Endothelial cell of umbilical vein (primary cell): ENCODE measurements around the gene PPP1R1B. TPM values are rescaled to one million over a fixed set of nuclear protein-coding genes. Genes with fewer than 3 reads are reported as not detected.

Experiments used
- BruUV-seq: library from RNA; stranded (reverse); fragments of 400-500 nt; replicated peaks from 2 replicates; lab custom pipeline; 2021; lab: Mats Ljungman, UMichigan
- CTCF ChIA-PET: fragments of 300-600, 350-600 bp; sonication (Branson Sonifier 250); formaldehyde crosslinking; loops from one replicate; lab custom pipeline; 2021; ENCODE audit warnings: antibody characterized with exemption, inconsistent platforms; lab: Charles Lee
- POLR2A ChIA-PET: fragments of 300-600, 350-600 bp; sonication (Branson Sonifier 250); formaldehyde crosslinking; loops from one replicate; lab custom pipeline; 2021; ENCODE audit warnings: antibody characterized with exemption, inconsistent platforms; lab: Charles Lee
- DNase-seq: peaks from one replicate; pipeline ENCODE4 v3.0.0-alpha.2; 2011; ENCODE audit warnings: low read depth, low spot score
- FAIRE-seq: peaks from 2 replicates; lab custom pipeline; 2011; peaks lifted over from hg19 to GRCh38; lab: Jason Lieb, UNC
- H2AFZ ChIP-seq: 2 replicates; pipeline ENCODE4 v1.6.0; 2012; ENCODE audit warnings: low read depth, low read length, control low read depth, inconsistent platforms
- H3K27ac ChIP-seq: 2 replicates; pipeline ENCODE4 v1.5.1; 2011; ENCODE audit warnings: low read depth, mild to moderate bottlenecking, control low read depth, low read length, moderate library complexity; ENCODE audit not compliant: insufficient read depth
- H3K27me3 ChIP-seq, 2 experiments: 2 replicates each; pipeline versions ENCODE4 v1.6.0 to v1.6.1; 2011; ENCODE audit warnings: low read length in 2 of 2, mixed read lengths in 1 of 2; ENCODE audit not compliant: control insufficient read depth in 2 of 2, insufficient read depth in 2 of 2
- H3K36me3 ChIP-seq, 2 experiments: 2 replicates in 1 of 2; 3 replicates in 1 of 2; pipeline ENCODE4 v1.5.1; 2011; ENCODE audit warnings: low read length in 2 of 2, mild to moderate bottlenecking in 1 of 2, moderate library complexity in 1 of 2; ENCODE audit not compliant: control insufficient read depth in 2 of 2, insufficient read depth in 2 of 2; ENCODE audit errors: extremely low read depth in 1 of 2
- H3K4me1 ChIP-seq: 3 replicates; pipeline ENCODE4 v1.5.1; 2011; ENCODE audit warnings: mild to moderate bottlenecking, low read length; ENCODE audit not compliant: control insufficient read depth, insufficient read depth; ENCODE audit errors: extremely low read depth
- H3K4me2 ChIP-seq: 2 replicates; pipeline ENCODE4 v1.6.1; 2011; ENCODE audit warnings: low read length, control low read depth, mixed read lengths; ENCODE audit not compliant: insufficient read depth
- H3K4me3 ChIP-seq, 3 experiments: fragments of 200-600 bp in 1 of 3; sonication (generic), shearing (Covaris generic) in 1 of 3; replicated peaks in 1 of 3; 2 replicates each; pipeline ENCODE4 v1.5.1; 2011 to 2016; ENCODE audit warnings: control low read depth in 3 of 3, low read length in 3 of 3, mild to moderate bottlenecking in 2 of 3, inconsistent platforms in 1 of 3, low read depth in 1 of 3, moderate library complexity in 1 of 3; ENCODE audit not compliant: insufficient read depth in 1 of 3
- H3K79me2 ChIP-seq: 2 replicates; pipeline ENCODE4 v1.6.0; 2012; ENCODE audit warnings: low read length, inconsistent platforms; ENCODE audit not compliant: control insufficient read depth, insufficient read depth
- H3K9ac ChIP-seq: replicated peaks from 2 replicates; pipeline ENCODE3; 2011; ENCODE audit warnings: low read length, control low read depth; ENCODE audit not compliant: insufficient read depth; ENCODE audit errors: extremely low read depth
- H3K9me1 ChIP-seq: replicated peaks from 3 replicates; pipeline ENCODE4 v1.6.0; 2011; ENCODE audit warnings: mild to moderate bottlenecking, low read length; ENCODE audit not compliant: control insufficient read depth, insufficient read depth; ENCODE audit errors: extremely low read depth
- H3K9me3 ChIP-seq: replicated peaks from 2 replicates; pipeline ENCODE4 v1.5.1; 2012; ENCODE audit warnings: low read length, inconsistent platforms; ENCODE audit not compliant: control insufficient read depth, insufficient read depth
- H4K20me1 ChIP-seq: replicated peaks from 2 replicates; pipeline ENCODE3; 2011; ENCODE audit warnings: mild to moderate bottlenecking, low read length; ENCODE audit not compliant: control insufficient read depth, insufficient read depth; ENCODE audit errors: extremely low read depth
- CTCF ChIP-seq, 2 donors: IDR thresholded peaks; 1 replicate in 1 of 2; 2 replicates in 1 of 2; pipeline ENCODE4 v1.5.1; 2011; ENCODE audit warnings: low read length in 2 of 2, mild to moderate bottlenecking in 2 of 2, moderate library complexity in 2 of 2, control low read depth in 1 of 2, inconsistent platforms in 1 of 2, low read depth in 1 of 2; ENCODE audit not compliant: insufficient read depth in 1 of 2; ENCODE audit errors: extremely low read depth in 1 of 2
- EZH2 ChIP-seq: IDR thresholded peaks from 2 replicates; pipeline ENCODE4 v1.6.1; 2012; ENCODE audit warnings: borderline replicate concordance, low read depth, mild to moderate bottlenecking, moderate library complexity, low read length, inconsistent platforms; ENCODE audit not compliant: severe bottlenecking
- FOS ChIP-seq: IDR thresholded peaks from 2 replicates; pipeline ENCODE4 v1.6.1; 2011; ENCODE audit warnings: mild to moderate bottlenecking, low read length, moderate library complexity, borderline replicate concordance; ENCODE audit not compliant: insufficient read depth
- GATA2 ChIP-seq: IDR thresholded peaks from 2 replicates; pipeline ENCODE4 v1.7.0; 2011; ENCODE audit warnings: low read depth, mild to moderate bottlenecking, moderate library complexity, mixed read lengths, low read length; ENCODE audit not compliant: insufficient read length, insufficient read depth
- MYC ChIP-seq: IDR thresholded peaks from one replicate; pipeline ENCODE4 v1.6.1; 2011; ENCODE audit warnings: mild to moderate bottlenecking, low read depth, low read length
- POLR2A ChIP-seq: IDR thresholded peaks from 2 replicates; pipeline ENCODE4 v1.6.1; 2012; ENCODE audit warnings: low read depth, mild to moderate bottlenecking, control low read depth, low read length
- dilution Hi-C: fragments of 300-500 bp; cut with MboI; formaldehyde crosslinking; loops from one replicate; pipeline ENCODE4 v1.15.0; 2019; ENCODE audit warnings: low sequenced_read_pairs; ENCODE audit not compliant: extremely low pct_ligation_motif_present
- intact Hi-C: fragments of 100-400 bp; cut with micrococcal nuclease; formaldehyde crosslinking; loops from one replicate; pipeline ENCODE4 v1.10.0; 2022
- polyA plus RNA-seq, 4 experiments: library from polyadenylated mRNA; depleted of rRNA in 3 of 4; stranded (reverse) in 3 of 4; unstranded in 1 of 4; fragments of >200 nt; gene quantifications; 2 replicates each; pipeline versions ENCODE4 v1.2.1 to v1.2.3, GENCODE V29; 2011 to 2012; ENCODE audit warnings: missing spikeins in 1 of 4
- total RNA-seq: library from RNA; stranded (reverse); gene quantifications from 2 replicates; pipeline ENCODE4 v1.2.3, GENCODE V29; 2021

PPP1R1B gene
- total and polyA plus RNA-seq, 2 donors (not counting 3 experiments of a cell fraction or from before 2014, with no cell fraction given) = not detected

- BruUV-seq = no TSS peak
- no peak overlapping the region for H2AFZ ChIP-seq
- H3K79me2 ChIP-seq = no peaks in the 10 kb centered on the region
- DNase-seq (no peak), FAIRE-seq (no peak)
- no peaks in the 10 kb centered on the region for H4K20me1 ChIP-seq
- intact Hi-C loops = no loop called here
- H3K4me2 ChIP-seq = no peak overlapping the region
- no peaks in the 10 kb centered on the region for H3K9me1 ChIP-seq
- CTCF ChIA-PET = interaction anchor here (0.9 to 13.1 kb wide), 7 partner anchors 14 to 48 kb away, joined by 3 to 291 read pairs (median 8); no protein-coding TSS in a partner anchor
- no peak overlapping the region for H3K9ac ChIP-seq
- H3K27ac ChIP-seq = no peak overlapping the region
- dilution Hi-C loops = no loop called here
- H3K4me3 ChIP-seq = no peak overlapping the region
- H3K4me1 ChIP-seq = no peaks in the 10 kb centered on the region
- POLR2A ChIA-PET = interaction anchor here (0.6 to 0.7 kb wide), 2 partner anchors 48 to 62 kb away, joined by 5 to 9 read pairs; no protein-coding TSS in a partner anchor
- H3K9me3 ChIP-seq = no peaks in the 10 kb centered on the region
- H3K27me3 ChIP-seq = peaks cover 6 to 10% of the 10 kb centered on the region in 2 experiments
- TF ChIP-seq EZH2 (peak; percentile 79), MYC (no peak)
- no peaks in the 10 kb centered on the region for H3K36me3 ChIP-seq
Observed at GRCh38 chr17:39667262-39667944, 40.7 kb downstream of the PPP1R1B start.

- H3K9me1 ChIP-seq = no peaks in the 10 kb centered on the region
- no TSS peak for BruUV-seq
- POLR2A ChIA-PET = interaction anchor here (0.7 kb wide), 1 partner anchor 49 kb away, joined by 9 read pairs; no protein-coding TSS in a partner anchor
- intact Hi-C loops (loop anchor here (1.0 kb wide), 1 partner anchor 46 kb away; no protein-coding TSS in a partner anchor), dilution Hi-C loops (no loop called here)
- no peaks in the 10 kb centered on the region for H3K79me2 ChIP-seq
- TF ChIP-seq CTCF (IDR thresholded peaks at IDR 0.05; ENCODE audit: extremely low read depth in 1 of 2, insufficient read depth in 1 of 2, low read depth in 1 of 2, low read length in 2 of 2) (peak; percentile 77 to 84), FOS (no peak), POLR2A (no peak), GATA2 (no peak), EZH2 (peak; percentile 48)
- H3K27ac ChIP-seq = no peak within 1 kb of the TSS
- no peaks in the 10 kb centered on the region for H3K36me3 ChIP-seq
- H3K4me3 ChIP-seq = peak within 1 kb of the TSS in 1 of 3 experiments; percentile 3
- FAIRE-seq (peak; percentile 21), DNase-seq (peak; percentile 48)
- H2AFZ ChIP-seq = peak within 1 kb of the TSS; percentile 64
- no peaks in the 10 kb centered on the region for H3K4me1 ChIP-seq
- no peaks in the 10 kb centered on the region for H4K20me1 ChIP-seq
- no peaks in the 10 kb centered on the region for H3K9me3 ChIP-seq
- H3K9ac ChIP-seq = no peak within 1 kb of the TSS
- CTCF ChIA-PET = interaction anchor here (0.6 to 13.1 kb wide), 18 partner anchors 9 to 120 kb away, joined by 3 to 291 read pairs (median 3); partner anchors contain the start of genes ERBB2, PGAP3 and STARD3
- H3K27me3 ChIP-seq = peaks cover 6 to 10% of the 10 kb centered on the region in 2 experiments
- H3K4me2 ChIP-seq = peak within 1 kb of the TSS; percentile 32
Observed at GRCh38 chr17:39667945-39668924, 41.5 kb downstream of the PPP1R1B start, which contains the start of gene PNMT. TSS of gene PNMT (plus strand) at chr17:39668453. CDS start at chr17:39668476, 23 bp downstream.
